MCF 10A (cell line): ENCODE data around the gene CCDC12. TPM values are rescaled to one million over a fixed set of nuclear protein-coding genes. Genes with fewer than 3 reads are reported as not detected.

Experiments used
- BruUV-seq: library from RNA; stranded (reverse); fragments of 400-500 nt; replicated peaks from 2 replicates; lab custom pipeline; 2021; lab: Mats Ljungman, UMichigan
- CTCF ChIA-PET: fragments of 300-600 bp; sonication (Branson Sonifier 250); formaldehyde crosslinking; extraction: SDS; loops from one replicate; lab custom pipeline; 2021; ENCODE audit warnings: antibody characterized with exemption, inconsistent platforms; lab: Yijun Ruan, JAX
- POLR2A ChIA-PET: fragments of 300-600, 350-650 bp; sonication (Branson Sonifier 250); formaldehyde crosslinking; extraction: SDS; loops from one replicate; lab custom pipeline; 2020; ENCODE audit warnings: antibody characterized with exemption, inconsistent platforms; lab: Yijun Ruan, JAX
- DNase-seq: peaks from one replicate; pipeline ENCODE4 v3.0.0-alpha.2; 2018; ENCODE audit not compliant: unreplicated experiment
- H3K27ac Mint-ChIP-seq: one replicate; pipeline ENCODE4 v1.8.0; 2022; ENCODE audit warnings: mild to moderate bottlenecking, low read depth, mixed read lengths; ENCODE audit not compliant: unreplicated experiment
- H3K27me3 Mint-ChIP-seq: one replicate; pipeline ENCODE4 v1.8.0; 2022; ENCODE audit warnings: mixed read lengths; ENCODE audit not compliant: insufficient read depth, unreplicated experiment
- H3K36me3 Mint-ChIP-seq: one replicate; pipeline ENCODE4 v1.8.0; 2022; ENCODE audit warnings: mild to moderate bottlenecking, moderate library complexity, mixed read lengths; ENCODE audit not compliant: insufficient read depth, unreplicated experiment
- H3K4me1 Mint-ChIP-seq: one replicate; pipeline ENCODE4 v1.8.0; 2022; ENCODE audit warnings: mixed read lengths; ENCODE audit not compliant: insufficient read depth, unreplicated experiment
- H3K4me3 Mint-ChIP-seq: one replicate; pipeline ENCODE4 v1.8.0; 2022; ENCODE audit warnings: mild to moderate bottlenecking, moderate library complexity, mixed read lengths; ENCODE audit not compliant: unreplicated experiment
- H3K9me3 Mint-ChIP-seq: one replicate; pipeline ENCODE4 v1.8.0; 2022; ENCODE audit warnings: mixed read lengths; ENCODE audit not compliant: unreplicated experiment
- CTCF ChIP-seq: fragments of 200-600 bp; IDR thresholded peaks from one replicate; pipeline ENCODE4 v1.8.0; 2022; ENCODE audit warnings: antibody characterized with exemption, mild to moderate bottlenecking; ENCODE audit not compliant: unreplicated experiment
- intact Hi-C: fragments of 100-400 bp; cut with micrococcal nuclease; formaldehyde crosslinking; loops from 2 replicates; pipeline ENCODE4 v1.14.1; 2022
- total RNA-seq: library from RNA; stranded (reverse); gene quantifications from 2 replicates; pipeline ENCODE4 v1.2.3, GENCODE V29; 2022

The CCDC12 gene
- total RNA-seq, 1 experiment from 2014 or later, result 45.9 TPM

GRCh38 chr3:47013231-47013630 lies 36.7 kb upstream of the CCDC12 start:
- no peak for DNase-seq
- BruUV-seq, result no TSS peak
- Mint-ChIP-seq H3K4me1 (no peaks in the 10 kb centered on the region), H3K36me3 (peaks cover 53% of the 10 kb centered on the region), H3K9me3 (no peaks in the 10 kb centered on the region), H3K27ac (no peak overlapping the region), H3K27me3 (no peaks in the 10 kb centered on the region), H3K4me3 (no peak overlapping the region)
- ChIA-PET CTCF (no interaction called here), POLR2A (interaction anchor here (0.8 kb wide), 1 partner anchor 9 kb away, joined by 3 read pairs; no protein-coding TSS in a partner anchor)
- no peak for TF ChIP-seq CTCF
- intact Hi-C loops, result no loop called here

GRCh38 chr3:47012342-47013230 lies 36.0 kb upstream of the CCDC12 start:
- Mint-ChIP-seq H3K9me3 (no peaks in the 10 kb centered on the region), H3K4me3 (no peak overlapping the region), H3K27ac (no peak overlapping the region), H3K4me1 (no peaks in the 10 kb centered on the region), H3K36me3 (peaks cover 47% of the 10 kb centered on the region), H3K27me3 (no peaks in the 10 kb centered on the region)
- no peak for TF ChIP-seq CTCF
- BruUV-seq, result no TSS peak
- no peak for DNase-seq
- CTCF ChIA-PET, result no interaction called here
- intact Hi-C loops, result no loop called here
- POLR2A ChIA-PET, result interaction anchor here (0.8 kb wide), 1 partner anchor 9 kb away, joined by 3 read pairs; no protein-coding TSS in a partner anchor

GRCh38 chr3:47011371-47011770 lies 34.8 kb upstream of the CCDC12 start:
- Mint-ChIP-seq H3K4me3 (no peak overlapping the region), H3K36me3 (peaks cover 37% of the 10 kb centered on the region), H3K27ac (no peak overlapping the region), H3K4me1 (no peaks in the 10 kb centered on the region), H3K9me3 (no peaks in the 10 kb centered on the region), H3K27me3 (no peaks in the 10 kb centered on the region)
- intact Hi-C loops, result no loop called here
- no peak for TF ChIP-seq CTCF
- CTCF ChIA-PET, result no interaction called here
- DNase-seq, result no peak
- POLR2A ChIA-PET, result interaction anchor here (1.2 kb wide), 1 partner anchor 32 kb away, joined by 3 read pairs; the partner anchor contains the start of gene NBEAL2
- BruUV-seq, result no TSS peak

GRCh38 chr3:47010910-47011309 lies 34.4 kb upstream of the CCDC12 start:
- Mint-ChIP-seq H3K27me3 (no peaks in the 10 kb centered on the region), H3K9me3 (no peaks in the 10 kb centered on the region), H3K27ac (no peak overlapping the region), H3K4me3 (no peak overlapping the region), H3K4me1 (no peaks in the 10 kb centered on the region), H3K36me3 (peaks cover 40% of the 10 kb centered on the region)
- CTCF ChIA-PET, result interaction anchor here (0.6 kb wide), 1 partner anchor 135 kb away, joined by 5 read pairs; no protein-coding TSS in a partner anchor
- no peak for TF ChIP-seq CTCF
- BruUV-seq, result no TSS peak
- intact Hi-C loops, result no loop called here
- DNase-seq, result no peak
- POLR2A ChIA-PET, result interaction anchor here (0.9 to 1.2 kb wide), 2 partner anchors 31 to 152 kb away, joined by 3 read pairs; partner anchors contain the start of gene NBEAL2
